ENCODE results near the gene TPRA1. TPM values are rescaled to one million over a fixed set of nuclear protein-coding genes. Genes with fewer than 3 reads are reported as not detected.

Gene TPRA1
- total and polyA plus RNA-seq, 7 donors = 20.7 to 26.7 (median 24.2) TPM

- intact Hi-C loops (cut with DNase I) = no loop called here
- 67 to 84% (median 75%) methylated on average over 3 of the region's 3 CpGs for WGBS, 3 donors
- Histone ChIP-seq H3K27ac (no peak overlapping the region), H3K36me3 (ENCODE audit: insufficient read depth in 1 of 2, low read depth in 1 of 2) (no peaks in the 10 kb centered on the region), H3K9me3 (no peaks in the 10 kb centered on the region), H3K4me3 (no peak overlapping the region), H3K4me1 (no peaks in the 10 kb centered on the region), H3K27me3 (ENCODE audit: insufficient read depth in 3 of 3, low read length in 2 of 3) (peaks cover 0 to 3% (median 0%) of the 10 kb centered on the region in 3 donors)
- no peak for DNase-seq
- TF ChIP-seq CTCF (IDR thresholded peaks at IDR 0.05) = no peak
- ATAC-seq = no peak
Observed at GRCh38 chr3:127637546-127637945, 47.0 kb upstream of the TPRA1 start.

DNA sequence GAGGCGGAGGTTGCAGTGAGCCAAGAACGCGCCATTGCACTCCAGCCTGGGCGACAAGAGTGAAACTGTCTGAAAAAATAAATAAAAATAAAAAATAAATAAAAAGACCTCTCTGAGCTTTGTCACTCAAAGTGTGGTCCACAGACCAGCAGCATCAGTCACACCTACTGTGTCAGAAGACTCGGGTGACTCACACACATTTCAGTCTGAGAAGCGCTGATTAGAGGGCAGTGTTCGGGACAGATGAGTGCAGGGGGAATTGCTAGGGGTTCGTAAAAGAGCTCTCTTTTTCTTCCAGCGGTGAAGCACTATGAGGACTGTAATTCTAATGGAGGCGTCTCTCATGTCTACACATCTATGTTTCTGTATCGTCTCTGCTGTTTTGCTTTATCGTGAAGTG lies 44.1 kb upstream of the TPRA1 start:
- intact Hi-C loops (cut with DNase I) = no loop called here
- Histone ChIP-seq H3K27ac (no peak overlapping the region), H3K27me3 (ENCODE audit: insufficient read depth in 3 of 3, low read length in 2 of 3) (peaks cover 0 to 3% (median 0%) of the 10 kb centered on the region in 3 donors), H3K9me3 (no peaks in the 10 kb centered on the region), H3K4me3 (no peak overlapping the region), H3K4me1 (peaks cover 2% of the 10 kb centered on the region), H3K36me3 (ENCODE audit: insufficient read depth in 1 of 2, low read depth in 1 of 2) (no peaks in the 10 kb centered on the region)
- TF ChIP-seq CTCF (IDR thresholded peaks at IDR 0.05) = no peak
- ATAC-seq (no peak), DNase-seq (no peak)
- WGBS, 3 donors = 88 to 93% (median 92%) methylated on average over 12 of the region's 12 CpGs

- Histone ChIP-seq H3K4me1 (peaks cover 5% of the 10 kb centered on the region), H3K36me3 (ENCODE audit: insufficient read depth in 1 of 2, low read depth in 1 of 2) (no peaks in the 10 kb centered on the region), H3K9me3 (no peaks in the 10 kb centered on the region), H3K4me3 (no peak overlapping the region), H3K27ac (no peak overlapping the region), H3K27me3 (ENCODE audit: insufficient read depth in 3 of 3, low read length in 2 of 3) (peaks cover 0 to 3% (median 2%) of the 10 kb centered on the region in 3 donors)
- no peak for ATAC-seq
- WGBS, 3 donors = 69 to 71% (median 69%) methylated on average over 8 of the region's 8 CpGs
- no peak for DNase-seq
- no peak for TF ChIP-seq CTCF (IDR thresholded peaks at IDR 0.05)
- intact Hi-C loops (cut with DNase I) = no loop called here
Observed at GRCh38 chr3:127632035-127632820, 41.7 kb upstream of the TPRA1 start.

DNA sequence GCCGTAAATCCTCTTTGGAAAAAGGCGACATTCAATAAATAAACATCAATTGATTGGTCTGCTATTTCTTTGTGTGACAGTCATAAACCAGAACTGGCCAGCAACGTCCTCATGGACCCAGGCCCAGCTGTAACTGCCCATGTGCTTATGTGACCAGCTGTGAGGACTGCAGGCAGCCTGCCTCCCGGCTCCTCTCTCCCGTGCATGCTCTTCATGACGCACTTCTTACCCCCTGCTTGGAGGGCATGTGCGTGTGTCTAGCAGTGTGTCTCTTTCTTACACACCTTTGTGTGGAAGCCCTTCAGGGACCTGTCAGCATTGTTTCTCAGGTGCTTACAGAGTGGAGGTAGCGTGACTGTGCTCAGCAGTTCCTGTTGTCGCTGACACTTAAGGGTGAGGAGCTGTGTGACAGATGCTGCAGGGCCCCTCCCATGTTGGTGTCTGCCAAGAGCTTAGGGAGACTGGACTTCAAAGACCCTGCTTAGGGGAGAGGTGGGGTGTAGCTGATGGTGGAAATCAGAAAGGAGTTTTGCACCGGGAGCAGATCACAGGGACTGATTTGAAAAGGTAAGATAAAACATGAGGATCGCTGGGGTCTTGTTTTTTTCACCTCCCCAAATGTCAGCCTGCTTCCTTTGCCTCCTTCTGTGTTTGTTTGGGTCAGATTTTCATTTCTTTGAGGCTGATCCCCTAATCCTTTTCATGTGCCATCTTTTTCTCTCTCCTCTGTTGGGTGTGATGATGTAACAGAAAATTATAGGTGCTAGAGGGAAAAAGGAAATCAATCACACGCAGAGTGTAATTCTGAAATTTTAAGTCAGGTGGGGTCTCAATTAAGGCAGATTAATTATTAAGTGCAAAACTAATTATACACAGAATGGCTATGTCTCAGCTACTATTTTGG lies 40.5 kb upstream of the TPRA1 start:
- TF ChIP-seq CTCF (IDR thresholded peaks at IDR 0.05) = no peak
- no peak for ATAC-seq
- Histone ChIP-seq H3K4me1 (peaks cover 5% of the 10 kb centered on the region), H3K9me3 (no peaks in the 10 kb centered on the region), H3K27me3 (ENCODE audit: insufficient read depth in 3 of 3, low read length in 2 of 3) (peaks cover 0 to 2% (median 2%) of the 10 kb centered on the region in 3 donors), H3K36me3 (ENCODE audit: insufficient read depth in 1 of 2, low read depth in 1 of 2) (no peaks in the 10 kb centered on the region), H3K27ac (no peak overlapping the region), H3K4me3 (no peak overlapping the region)
- intact Hi-C loops (cut with DNase I) = no loop called here
- 84 to 86% (median 85%) methylated on average over 12 of the region's 12 CpGs for WGBS, 3 donors
- no peak for DNase-seq

Data from psoas muscle (tissue), 8 donors.